ENCODE data around the gene PRDM16.

DNA sequence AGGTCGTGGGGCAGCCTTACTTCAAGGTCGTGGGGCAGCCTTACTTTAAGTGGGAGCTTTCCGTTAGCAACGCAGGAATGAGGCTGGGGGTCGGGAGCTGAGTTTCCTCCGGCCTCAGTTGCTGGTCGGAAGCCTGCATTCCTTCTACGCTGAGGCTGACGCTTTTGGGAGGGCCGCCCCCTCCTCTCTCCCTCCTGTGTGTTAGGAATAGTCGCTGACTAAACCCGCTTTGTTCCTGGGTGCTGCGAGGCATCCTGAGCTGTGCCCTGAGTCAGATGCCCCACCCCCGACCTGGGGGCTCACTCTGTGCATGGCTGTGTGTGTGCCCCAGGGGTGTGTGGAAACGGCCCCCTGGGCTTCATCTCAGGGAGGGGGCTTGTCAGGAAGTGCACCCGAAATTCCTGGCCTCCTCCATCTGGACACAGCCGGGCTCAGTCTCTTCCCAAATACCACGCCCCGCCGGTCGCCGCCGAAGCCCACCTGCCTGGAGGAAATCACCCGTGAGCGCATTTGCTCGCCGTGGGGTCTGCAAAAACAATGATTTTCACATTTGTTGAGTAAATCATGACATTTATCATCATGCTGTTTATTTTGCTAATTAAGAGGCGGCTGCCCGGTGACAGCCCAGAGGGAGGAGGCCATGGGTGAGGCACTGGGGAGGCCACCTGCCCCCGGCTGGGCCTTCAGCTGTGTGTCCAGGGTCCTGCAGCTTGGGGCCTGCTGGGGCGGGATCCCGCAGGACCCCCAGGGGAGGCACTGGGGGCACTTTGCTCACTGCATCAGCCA lies 121.4 kb downstream of the PRDM16 start:
- TF ChIP-seq, protein P1, sequence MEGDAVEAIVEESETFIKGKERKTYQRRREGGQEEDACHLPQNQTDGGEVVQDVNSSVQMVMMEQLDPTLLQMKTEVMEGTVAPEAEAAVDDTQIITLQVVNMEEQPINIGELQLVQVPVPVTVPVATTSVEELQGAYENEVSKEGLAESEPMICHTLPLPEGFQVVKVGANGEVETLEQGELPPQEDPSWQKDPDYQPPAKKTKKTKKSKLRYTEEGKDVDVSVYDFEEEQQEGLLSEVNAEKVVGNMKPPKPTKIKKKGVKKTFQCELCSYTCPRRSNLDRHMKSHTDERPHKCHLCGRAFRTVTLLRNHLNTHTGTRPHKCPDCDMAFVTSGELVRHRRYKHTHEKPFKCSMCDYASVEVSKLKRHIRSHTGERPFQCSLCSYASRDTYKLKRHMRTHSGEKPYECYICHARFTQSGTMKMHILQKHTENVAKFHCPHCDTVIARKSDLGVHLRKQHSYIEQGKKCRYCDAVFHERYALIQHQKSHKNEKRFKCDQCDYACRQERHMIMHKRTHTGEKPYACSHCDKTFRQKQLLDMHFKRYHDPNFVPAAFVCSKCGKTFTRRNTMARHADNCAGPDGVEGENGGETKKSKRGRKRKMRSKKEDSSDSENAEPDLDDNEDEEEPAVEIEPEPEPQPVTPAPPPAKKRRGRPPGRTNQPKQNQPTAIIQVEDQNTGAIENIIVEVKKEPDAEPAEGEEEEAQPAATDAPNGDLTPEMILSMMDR (IDR thresholded peaks at IDR 0.05) = no peak
- no peak for TF ChIP-seq POLR2A (IDR thresholded peaks at IDR 0.05)

Measured in thyroid gland (tissue), 4 donors.